ENCODE results near the gene IMP4.
"Not testable (repeated sequence)": the region's sequence is repeated elsewhere in the genome, so short reads cannot be mapped to it uniquely, and the experiment has no call there.

IMP4 gene

DNA sequence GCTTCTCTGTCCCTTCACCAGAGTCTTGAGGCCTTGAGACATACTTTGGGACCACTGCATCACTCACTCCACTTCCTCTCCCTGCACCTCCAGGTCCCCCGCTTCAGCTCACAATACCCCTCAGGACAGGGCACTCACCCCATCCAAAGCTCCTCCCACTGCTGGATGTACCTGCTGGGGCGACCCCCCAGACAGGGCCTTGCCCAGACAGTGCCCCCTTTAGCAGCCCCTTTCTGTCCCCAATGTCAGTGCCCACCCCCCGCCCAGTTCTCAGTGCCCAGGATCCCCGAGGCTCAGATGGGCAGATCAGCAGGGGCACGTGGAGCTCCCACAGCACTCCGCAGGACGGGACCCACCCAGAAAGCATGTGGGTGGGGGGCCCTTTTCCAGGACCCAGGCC, 23.8 kb upstream of the IMP4 start:
- Histone ChIP-seq H3K9ac (ENCODE audit: low read depth, low read length) (no peak overlapping the region), H3K4me3 (ENCODE audit: low read length) (no peak overlapping the region), H3K27ac (ENCODE audit: low read depth, low read length) (no peak overlapping the region), H3K9me3 (ENCODE audit: insufficient read depth, low read depth, low read length) (no peaks in the 10 kb centered on the region), H3K27me3 (ENCODE audit: insufficient read depth, low read length) (no peaks in the 10 kb centered on the region), H3K36me3 (ENCODE audit: insufficient read depth, low read length) (no peaks in the 10 kb centered on the region), H3K4me1 (ENCODE audit: insufficient read depth, low read length) (no peaks in the 10 kb centered on the region)
- WGBS: 84% methylated on average over 7 of the region's 7 CpGs

DNA sequence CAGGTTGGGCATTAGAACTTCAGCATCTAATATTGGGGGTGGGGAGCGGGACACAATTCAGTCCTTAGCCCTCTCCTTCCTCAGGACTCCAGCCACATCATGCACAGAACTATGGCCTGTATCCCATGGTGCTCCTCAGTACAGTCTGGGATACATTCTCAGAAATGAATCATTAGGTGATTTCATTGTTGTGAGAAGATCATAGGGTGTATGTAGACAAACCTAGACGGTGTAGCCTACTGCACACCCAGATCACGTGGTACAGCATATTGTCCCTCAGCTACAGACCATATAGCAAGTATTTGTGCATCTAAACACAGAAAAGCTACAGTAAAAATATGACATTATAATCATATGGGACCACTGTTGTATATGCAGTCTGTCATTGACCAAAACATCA, 23.2 kb upstream of the IMP4 start:
- H3K4me3 ChIP-seq (ENCODE audit: low read length): no peak overlapping the region
- no peaks in the 10 kb centered on the region for H3K36me3 ChIP-seq (ENCODE audit: insufficient read depth, low read length)
- H3K9me3 ChIP-seq (ENCODE audit: insufficient read depth, low read depth, low read length): no peaks in the 10 kb centered on the region
- H3K27me3 ChIP-seq (ENCODE audit: insufficient read depth, low read length): no peaks in the 10 kb centered on the region
- no peak overlapping the region for H3K27ac ChIP-seq (ENCODE audit: low read depth, low read length)
- 95% methylated on average over 3 of the region's 3 CpGs for whole genome bisulfite sequencing
- no peak overlapping the region for H3K9ac ChIP-seq (ENCODE audit: low read depth, low read length)
- no peaks in the 10 kb centered on the region for H3K4me1 ChIP-seq (ENCODE audit: insufficient read depth, low read length)

DNA sequence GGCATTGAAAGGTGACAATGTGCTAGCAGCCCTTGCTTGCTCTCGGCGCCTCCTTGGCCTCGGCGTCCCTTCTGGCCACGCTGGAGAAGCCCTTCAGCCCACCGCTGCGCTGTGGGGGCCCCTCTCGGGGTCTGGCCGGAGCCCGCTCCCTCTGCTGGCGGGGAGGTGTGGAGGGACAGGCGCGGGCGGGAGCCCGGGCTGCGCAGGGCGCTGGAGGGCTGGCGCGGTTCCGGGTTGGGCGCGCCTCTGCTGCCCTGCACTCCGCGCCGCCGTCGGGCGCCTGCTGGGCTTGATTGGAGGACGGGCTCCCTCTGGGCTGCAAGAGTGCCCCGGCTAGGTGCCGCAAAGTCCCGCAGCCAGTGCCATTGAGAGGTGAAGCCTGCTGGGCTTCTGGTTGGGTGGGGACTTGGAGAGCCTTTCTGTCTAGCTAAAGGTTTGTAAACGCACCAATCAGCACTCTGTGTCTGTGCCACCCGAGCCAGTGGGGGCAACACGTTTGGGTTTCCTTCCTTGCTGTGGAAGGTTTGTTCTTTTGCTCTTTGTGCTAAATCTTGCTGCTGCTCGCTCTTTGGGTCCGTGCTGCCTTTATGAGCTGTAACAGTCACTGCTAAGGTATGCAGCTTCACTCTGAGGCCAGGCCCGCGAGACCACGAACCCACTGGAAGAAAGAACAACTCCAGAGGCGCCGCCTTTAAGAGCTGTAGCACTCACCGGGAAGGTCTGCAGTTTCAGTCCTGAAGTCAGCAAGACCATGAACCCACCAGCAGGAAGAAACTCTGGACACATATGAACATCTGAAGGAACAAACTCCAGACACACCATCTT, 14.8 kb upstream of the IMP4 start:
- Histone ChIP-seq H3K4me3 (ENCODE audit: low read length) (0 out of 2 replicates have a peak overlapping the region, but pooled peaks have one; percentile 5), H3K36me3 (ENCODE audit: insufficient read depth, low read length) (no peaks in the 10 kb centered on the region), H3K4me1 (ENCODE audit: insufficient read depth, low read length) (peaks cover 9% of the 10 kb centered on the region; the same call in 1 of the 2 replicates), H3K27ac (ENCODE audit: low read depth, low read length) (no peak overlapping the region), H3K27me3 (ENCODE audit: insufficient read depth, low read length) (peaks cover 10% of the 10 kb centered on the region), H3K9me3 (ENCODE audit: insufficient read depth, low read depth, low read length) (no peaks in the 10 kb centered on the region), H3K9ac (ENCODE audit: low read depth, low read length) (peak overlapping the region; percentile 38; the same call in 1 of the 2 replicates)
- 66% methylated on average over 43 of the region's 43 CpGs for WGBS

DNA sequence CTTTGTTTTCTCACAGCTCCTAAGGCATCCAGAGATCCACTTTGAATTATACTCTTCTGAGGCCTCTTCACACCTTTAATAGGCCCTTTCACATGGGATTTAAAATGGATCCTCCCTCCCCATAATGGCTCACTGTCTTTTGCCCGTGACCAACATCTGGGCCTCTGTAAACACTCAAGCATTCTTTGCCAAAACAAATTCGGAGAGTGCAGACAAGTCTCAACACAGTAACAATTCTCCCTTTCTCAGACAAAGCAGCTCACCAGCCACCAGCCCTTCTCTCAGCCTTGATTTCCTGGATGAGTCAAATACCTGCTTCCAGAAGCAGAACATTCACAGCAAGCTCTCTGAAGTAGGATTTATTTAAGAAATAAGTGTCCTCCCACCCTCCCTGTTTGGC, 14.0 kb upstream of the IMP4 start:
- H3K9ac ChIP-seq (ENCODE audit: low read depth, low read length): peak overlapping the region; percentile 38; the same call in 1 of the 2 replicates
- 33% methylated on average over 2 of the region's 2 CpGs for WGBS
- no peak overlapping the region for H3K4me3 ChIP-seq (ENCODE audit: low read length)
- no peaks in the 10 kb centered on the region for H3K36me3 ChIP-seq (ENCODE audit: insufficient read depth, low read length)
- no peak overlapping the region for H3K27ac ChIP-seq (ENCODE audit: low read depth, low read length)
- H3K9me3 ChIP-seq (ENCODE audit: insufficient read depth, low read depth, low read length): no peaks in the 10 kb centered on the region
- peaks cover 10% of the 10 kb centered on the region for H3K27me3 ChIP-seq (ENCODE audit: insufficient read depth, low read length)
- H3K4me1 ChIP-seq (ENCODE audit: insufficient read depth, low read length): peaks cover 9% of the 10 kb centered on the region; the same call in 1 of the 2 replicates

DNA sequence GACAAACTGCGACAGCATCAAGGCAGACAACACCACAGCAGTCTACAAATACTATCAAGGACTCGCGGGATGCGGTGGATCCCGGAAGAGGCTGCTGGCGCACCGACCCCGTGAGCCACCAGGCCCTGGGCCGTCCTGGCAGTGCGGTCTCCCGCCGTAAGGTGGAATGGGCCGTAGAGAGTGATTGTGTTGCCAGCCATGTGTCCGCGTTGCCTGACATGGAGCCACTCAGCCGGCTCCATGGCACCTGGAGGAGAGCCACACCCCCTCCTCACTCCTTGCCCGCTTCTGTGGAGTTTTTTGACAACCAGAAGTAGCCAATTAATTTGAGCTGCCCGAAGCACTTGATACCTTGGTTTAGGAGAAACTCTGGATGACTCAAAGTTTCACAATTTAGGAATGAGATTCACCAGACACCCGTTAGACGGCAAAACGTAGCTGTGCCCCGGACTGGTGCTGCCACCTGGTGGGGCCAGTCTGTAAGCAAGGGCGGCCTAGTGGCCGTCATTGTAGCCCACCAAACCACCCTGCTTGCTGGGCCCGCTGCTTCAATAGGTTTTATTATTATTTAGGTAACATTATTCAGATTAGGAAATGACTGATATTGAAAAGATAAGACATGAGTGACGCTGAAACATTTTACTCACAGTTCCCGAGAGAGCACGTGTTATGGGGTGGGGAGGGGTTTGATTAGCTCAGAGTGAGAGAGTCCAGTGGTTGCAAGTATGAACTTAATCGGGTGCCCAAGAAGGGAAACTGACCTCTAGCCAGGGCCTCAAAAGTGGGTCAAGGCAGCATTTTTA, 10.2 kb upstream of the IMP4 start:
- Histone ChIP-seq H3K9ac (ENCODE audit: low read depth, low read length) (peak overlapping the region; percentile 29; the same call in 1 of the 2 replicates), H3K27me3 (ENCODE audit: insufficient read depth, low read length) (peaks cover 10% of the 10 kb centered on the region), H3K4me1 (ENCODE audit: insufficient read depth, low read length) (peaks cover 10% of the 10 kb centered on the region; the same call in 1 of the 2 replicates), H3K4me3 (ENCODE audit: low read length) (peak overlapping the region; percentile 50), H3K27ac (ENCODE audit: low read depth, low read length) (no peak overlapping the region), H3K36me3 (ENCODE audit: insufficient read depth, low read length) (no peaks in the 10 kb centered on the region), H3K9me3 (ENCODE audit: insufficient read depth, low read depth, low read length) (no peaks in the 10 kb centered on the region)
- WGBS: 39% methylated on average over 28 of the region's 29 CpGs

DNA sequence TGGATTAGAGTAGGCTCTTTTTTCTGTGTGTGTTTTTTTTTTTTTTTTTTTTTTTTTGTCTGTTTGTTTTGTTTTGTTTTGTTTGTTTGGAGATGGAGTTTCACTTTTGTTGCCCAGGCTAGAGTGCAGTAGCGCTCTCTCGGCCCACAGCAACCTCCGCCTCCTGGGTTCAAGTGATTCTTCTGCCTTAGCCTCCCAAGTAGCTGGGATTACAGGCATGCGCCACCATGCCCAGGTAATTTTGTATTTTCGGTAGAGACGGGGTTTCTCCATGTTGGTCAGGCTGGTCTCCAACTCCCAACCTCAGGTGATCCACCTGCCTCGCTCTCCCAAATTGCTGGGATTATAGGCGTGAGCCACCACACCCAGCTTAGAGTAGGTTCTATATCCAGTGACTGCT, 9.4 kb upstream of the IMP4 start:
- WGBS: 97% methylated on average over 8 of the region's 8 CpGs
- not testable (repeated sequence) for H3K9me3 ChIP-seq (ENCODE audit: insufficient read depth, low read depth, low read length); H3K9ac ChIP-seq (ENCODE audit: low read depth, low read length); H3K36me3 ChIP-seq (ENCODE audit: insufficient read depth, low read length); H3K27ac ChIP-seq (ENCODE audit: low read depth, low read length); H3K4me3 ChIP-seq (ENCODE audit: low read length)
- Histone ChIP-seq H3K4me1 (ENCODE audit: insufficient read depth, low read length) (peaks cover 16% of the 10 kb centered on the region), H3K27me3 (ENCODE audit: insufficient read depth, low read length) (peaks cover 10% of the 10 kb centered on the region)

GRCh38 chr2:130334026-130334425, 8.7 kb upstream of the IMP4 start:
- no peaks in the 10 kb centered on the region for H3K9me3 ChIP-seq (ENCODE audit: insufficient read depth, low read depth, low read length)
- H3K27me3 ChIP-seq (ENCODE audit: insufficient read depth, low read length): peaks cover 10% of the 10 kb centered on the region
- 69% methylated on average over 6 of the region's 6 CpGs for WGBS
- no peak overlapping the region for H3K27ac ChIP-seq (ENCODE audit: low read depth, low read length)
- H3K9ac ChIP-seq (ENCODE audit: low read depth, low read length): no peak overlapping the region
- H3K4me3 ChIP-seq (ENCODE audit: low read length): no peak overlapping the region
- H3K36me3 ChIP-seq (ENCODE audit: insufficient read depth, low read length): peaks cover 8% of the 10 kb centered on the region
- peaks cover 10% of the 10 kb centered on the region for H3K4me1 ChIP-seq (ENCODE audit: insufficient read depth, low read length)

DNA sequence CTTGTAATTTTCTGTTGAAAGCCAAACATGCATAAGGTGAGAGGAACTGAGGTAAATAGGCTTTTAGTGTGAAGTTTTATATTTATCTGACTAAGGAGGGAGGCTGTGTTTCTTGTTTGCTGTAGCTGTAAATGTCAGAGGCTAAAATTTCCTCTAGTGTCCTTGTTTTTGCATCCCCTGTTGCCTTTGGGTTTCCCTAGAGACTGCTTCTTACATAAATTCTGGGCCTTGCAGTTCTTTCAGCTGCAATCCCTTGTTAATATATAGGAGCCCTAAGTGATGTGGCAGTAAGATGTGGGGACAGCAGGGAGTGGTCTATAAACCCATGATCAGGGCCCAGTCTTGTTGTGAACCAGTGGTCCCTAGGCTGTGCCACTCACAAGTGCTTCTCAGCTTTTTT, 7.5 kb upstream of the IMP4 start:
- Histone ChIP-seq H3K9ac (ENCODE audit: low read depth, low read length) (no peak overlapping the region), H3K9me3 (ENCODE audit: insufficient read depth, low read depth, low read length) (no peaks in the 10 kb centered on the region), H3K27ac (ENCODE audit: low read depth, low read length) (no peak overlapping the region), H3K27me3 (ENCODE audit: insufficient read depth, low read length) (peaks cover 10% of the 10 kb centered on the region), H3K4me1 (ENCODE audit: insufficient read depth, low read length) (peaks cover 7% of the 10 kb centered on the region), H3K4me3 (ENCODE audit: low read length) (no peak overlapping the region), H3K36me3 (ENCODE audit: insufficient read depth, low read length) (peaks cover 17% of the 10 kb centered on the region)

DNA sequence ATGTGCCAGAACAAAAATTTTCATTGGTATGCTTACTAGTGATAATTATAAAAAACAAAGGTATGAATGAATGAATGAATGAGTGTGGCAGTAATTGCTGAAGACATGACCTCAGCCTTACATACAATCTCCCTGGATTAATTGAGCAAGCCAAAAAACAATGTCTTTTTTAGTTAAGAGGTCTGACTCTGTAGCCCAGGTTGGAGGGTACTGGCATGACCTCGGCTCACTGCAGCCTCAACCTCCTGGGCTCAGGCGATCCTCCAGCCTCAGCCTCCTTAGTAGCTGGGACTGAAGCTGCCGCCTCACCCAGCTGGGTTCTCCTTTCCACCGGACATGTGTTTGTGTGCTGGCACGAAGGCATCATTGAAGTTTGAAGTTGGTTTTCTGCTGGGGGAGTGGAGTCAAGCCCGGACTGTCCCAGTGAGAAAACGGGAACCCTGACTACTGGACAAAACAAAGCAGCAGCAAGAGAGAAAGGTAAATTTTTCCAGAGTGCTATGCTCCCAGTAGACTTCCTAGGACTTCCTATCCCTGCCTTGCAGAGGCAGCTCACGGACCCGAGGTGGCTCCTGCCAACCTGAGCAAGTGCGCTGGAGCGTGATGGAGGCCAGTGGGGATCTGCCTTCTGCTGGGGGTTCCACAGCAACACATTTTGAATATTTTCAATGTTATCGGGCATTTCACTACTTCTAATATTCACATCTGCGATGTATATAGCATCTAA, 6.4 kb upstream of the IMP4 start:
- H3K4me1 ChIP-seq (ENCODE audit: insufficient read depth, low read length): peaks cover 7% of the 10 kb centered on the region
- H3K4me3 ChIP-seq (ENCODE audit: low read length): peak overlapping the region; percentile 80
- H3K27ac ChIP-seq (ENCODE audit: low read depth, low read length): no peak overlapping the region
- peaks cover 4% of the 10 kb centered on the region for H3K27me3 ChIP-seq (ENCODE audit: insufficient read depth, low read length)
- H3K36me3 ChIP-seq (ENCODE audit: insufficient read depth, low read length): peaks cover 22% of the 10 kb centered on the region
- no peaks in the 10 kb centered on the region for H3K9me3 ChIP-seq (ENCODE audit: insufficient read depth, low read depth, low read length)
- no peak overlapping the region for H3K9ac ChIP-seq (ENCODE audit: low read depth, low read length)
- 83% methylated on average over 13 of the region's 13 CpGs for WGBS

- Histone ChIP-seq H3K9ac (ENCODE audit: low read depth, low read length) (peak overlapping the region; percentile 45), H3K4me3 (ENCODE audit: low read length) (peak overlapping the region; percentile 80), H3K4me1 (ENCODE audit: insufficient read depth, low read length) (peaks cover 7% of the 10 kb centered on the region), H3K27ac (ENCODE audit: low read depth, low read length) (peak overlapping the region; percentile 38; the same call in 1 of the 2 replicates), H3K27me3 (ENCODE audit: insufficient read depth, low read length) (no peaks in the 10 kb centered on the region), H3K9me3 (ENCODE audit: insufficient read depth, low read depth, low read length) (no peaks in the 10 kb centered on the region), H3K36me3 (ENCODE audit: insufficient read depth, low read length) (peaks cover 22% of the 10 kb centered on the region)
- 6% methylated on average over 29 of the region's 29 CpGs for WGBS
Observed at GRCh38 chr2:130336877-130337734, 5.6 kb upstream of the IMP4 start.
